ENCODE measurements around the gene CCM2L.

GRCh38 chr20:32024683-32025295 lies 14.6 kb downstream of the CCM2L start:
- TF ChIP-seq POLR2A (IDR thresholded peaks at IDR 0.05), result no peak
- TF ChIP-seq, protein P1, sequence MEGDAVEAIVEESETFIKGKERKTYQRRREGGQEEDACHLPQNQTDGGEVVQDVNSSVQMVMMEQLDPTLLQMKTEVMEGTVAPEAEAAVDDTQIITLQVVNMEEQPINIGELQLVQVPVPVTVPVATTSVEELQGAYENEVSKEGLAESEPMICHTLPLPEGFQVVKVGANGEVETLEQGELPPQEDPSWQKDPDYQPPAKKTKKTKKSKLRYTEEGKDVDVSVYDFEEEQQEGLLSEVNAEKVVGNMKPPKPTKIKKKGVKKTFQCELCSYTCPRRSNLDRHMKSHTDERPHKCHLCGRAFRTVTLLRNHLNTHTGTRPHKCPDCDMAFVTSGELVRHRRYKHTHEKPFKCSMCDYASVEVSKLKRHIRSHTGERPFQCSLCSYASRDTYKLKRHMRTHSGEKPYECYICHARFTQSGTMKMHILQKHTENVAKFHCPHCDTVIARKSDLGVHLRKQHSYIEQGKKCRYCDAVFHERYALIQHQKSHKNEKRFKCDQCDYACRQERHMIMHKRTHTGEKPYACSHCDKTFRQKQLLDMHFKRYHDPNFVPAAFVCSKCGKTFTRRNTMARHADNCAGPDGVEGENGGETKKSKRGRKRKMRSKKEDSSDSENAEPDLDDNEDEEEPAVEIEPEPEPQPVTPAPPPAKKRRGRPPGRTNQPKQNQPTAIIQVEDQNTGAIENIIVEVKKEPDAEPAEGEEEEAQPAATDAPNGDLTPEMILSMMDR (IDR thresholded peaks at IDR 0.05), result no peak
